ENCODE measurements around the gene TRPM5. TPM values are rescaled to one million over a fixed set of nuclear protein-coding genes. Genes with fewer than 3 reads are reported as not detected.

Gene TRPM5
- total RNA-seq, 2 experiments from 2014 or later = not detected

DNA sequence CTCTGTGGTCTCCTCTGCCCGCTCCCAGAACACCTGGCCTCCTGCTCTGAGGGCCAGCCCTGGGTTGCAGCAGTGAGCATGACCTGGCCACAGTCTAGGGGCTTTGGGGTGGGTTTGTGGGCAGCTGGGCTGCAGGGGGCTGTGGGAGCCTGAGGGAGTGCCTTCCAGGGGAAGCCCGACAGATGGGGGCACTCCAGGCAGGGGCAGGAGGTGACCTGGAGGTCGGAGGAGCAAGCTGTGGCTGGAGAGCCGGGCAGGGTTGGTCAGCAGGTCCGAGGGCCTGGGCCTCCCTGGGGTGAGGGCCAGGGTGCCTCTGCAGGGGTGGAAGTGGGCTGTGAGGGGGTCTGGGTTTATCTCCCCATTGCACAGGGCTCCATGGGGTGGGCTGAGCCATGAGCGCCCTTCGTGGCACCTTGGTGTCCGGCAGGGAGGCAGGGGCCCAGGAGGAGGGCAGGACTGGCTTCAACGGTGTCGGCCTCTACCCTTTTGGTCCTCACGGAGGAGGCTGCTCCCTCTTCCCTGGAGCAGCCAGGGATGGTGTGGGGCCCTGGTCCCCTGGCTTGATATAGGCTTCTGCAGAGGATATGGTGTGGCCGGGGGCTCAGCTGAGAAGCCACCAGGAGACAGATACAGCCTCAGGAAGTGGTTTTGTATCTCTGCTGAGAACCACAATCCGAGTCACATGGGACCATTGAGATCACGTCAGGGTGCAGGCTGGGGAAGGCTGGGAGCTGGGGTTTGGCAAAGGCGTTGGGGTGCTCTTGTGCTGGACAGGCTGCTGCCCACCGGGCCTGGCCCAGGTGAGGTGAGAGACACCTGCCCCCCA lies 22.8 kb upstream of the TRPM5 start:
- H3K36me3 Mint-ChIP-seq (ENCODE audit: low read depth) = peaks cover 2% of the 10 kb centered on the region
- no peaks in the 10 kb centered on the region for H3K9me3 Mint-ChIP-seq (ENCODE audit: insufficient read depth)
- H3K27ac Mint-ChIP-seq = peak overlapping the region; percentile 66
- H3K4me3 Mint-ChIP-seq = peak overlapping the region; percentile 50
- peak; percentile 87 for DNase-seq
- ChIA-PET POLR2A (no interaction called here), CTCF (interaction anchor here (1.0 to 2.6 kb wide), 7 partner anchors 64 to 426 kb away, joined by 3 to 6 read pairs (median 4); partner anchors contain the start of gene TSSC4)
- H3K27me3 Mint-ChIP-seq (ENCODE audit: low read depth) = peaks cover 6% of the 10 kb centered on the region
- ATAC-seq = peak; percentile 96
- H3K4me1 Mint-ChIP-seq (ENCODE audit: low read depth) = peaks cover 57% of the 10 kb centered on the region

DNA sequence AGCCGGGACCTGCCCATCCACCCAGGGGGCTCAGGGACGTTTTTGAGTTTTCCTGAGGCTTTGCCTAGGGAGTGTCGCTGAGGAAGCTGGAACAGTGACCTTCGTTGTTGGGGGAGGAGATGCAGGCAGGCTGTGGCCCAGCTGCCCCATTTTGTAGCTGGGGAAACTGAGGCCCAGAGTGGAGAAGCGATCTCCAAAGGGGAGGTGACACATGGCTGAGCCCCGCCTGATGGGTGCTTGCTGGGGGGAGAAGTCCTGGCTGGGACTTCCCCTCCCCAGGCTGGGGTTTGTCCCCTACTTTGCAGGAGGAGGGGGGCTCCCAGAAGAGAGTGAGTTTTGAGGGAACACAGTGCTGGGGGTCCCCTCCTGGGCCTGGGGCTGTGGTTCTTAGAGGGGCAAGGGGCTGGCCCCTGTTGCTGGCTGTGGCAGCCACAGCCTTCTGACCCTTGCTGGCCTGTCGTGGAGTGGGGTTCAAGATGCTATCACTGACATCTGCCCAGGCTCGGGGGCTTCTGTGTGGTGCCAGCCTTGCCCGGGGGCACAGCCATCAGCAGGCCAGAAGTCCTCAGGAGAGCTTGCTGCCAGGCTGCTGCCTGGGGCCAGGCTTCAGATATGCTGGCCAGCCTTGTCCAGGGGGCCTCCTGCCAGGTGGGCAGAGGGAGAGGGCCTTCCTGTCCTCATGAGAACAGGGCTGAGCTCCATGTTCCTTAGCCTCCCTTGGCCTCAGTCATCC lies 21.9 kb upstream of the TRPM5 start:
- CTCF ChIA-PET = interaction anchor here (0.8 to 1.7 kb wide), 4 partner anchors 44 to 422 kb away, joined by 3 to 6 read pairs (median 4); partner anchors contain the start of gene TSSC4
- Mint-ChIP-seq H3K4me1 (ENCODE audit: low read depth) (peaks cover 57% of the 10 kb centered on the region), H3K9me3 (ENCODE audit: insufficient read depth) (no peaks in the 10 kb centered on the region), H3K36me3 (ENCODE audit: low read depth) (peaks cover 2% of the 10 kb centered on the region), H3K27ac (peak overlapping the region; percentile 66), H3K27me3 (ENCODE audit: low read depth) (peaks cover 6% of the 10 kb centered on the region), H3K4me3 (peak overlapping the region; percentile 50)
- DNase-seq = no peak
- POLR2A ChIA-PET = interaction anchor here (0.6 kb wide), 1 partner anchor 88 kb away, joined by 3 read pairs; no protein-coding TSS in a partner anchor
- ATAC-seq = no peak

DNA sequence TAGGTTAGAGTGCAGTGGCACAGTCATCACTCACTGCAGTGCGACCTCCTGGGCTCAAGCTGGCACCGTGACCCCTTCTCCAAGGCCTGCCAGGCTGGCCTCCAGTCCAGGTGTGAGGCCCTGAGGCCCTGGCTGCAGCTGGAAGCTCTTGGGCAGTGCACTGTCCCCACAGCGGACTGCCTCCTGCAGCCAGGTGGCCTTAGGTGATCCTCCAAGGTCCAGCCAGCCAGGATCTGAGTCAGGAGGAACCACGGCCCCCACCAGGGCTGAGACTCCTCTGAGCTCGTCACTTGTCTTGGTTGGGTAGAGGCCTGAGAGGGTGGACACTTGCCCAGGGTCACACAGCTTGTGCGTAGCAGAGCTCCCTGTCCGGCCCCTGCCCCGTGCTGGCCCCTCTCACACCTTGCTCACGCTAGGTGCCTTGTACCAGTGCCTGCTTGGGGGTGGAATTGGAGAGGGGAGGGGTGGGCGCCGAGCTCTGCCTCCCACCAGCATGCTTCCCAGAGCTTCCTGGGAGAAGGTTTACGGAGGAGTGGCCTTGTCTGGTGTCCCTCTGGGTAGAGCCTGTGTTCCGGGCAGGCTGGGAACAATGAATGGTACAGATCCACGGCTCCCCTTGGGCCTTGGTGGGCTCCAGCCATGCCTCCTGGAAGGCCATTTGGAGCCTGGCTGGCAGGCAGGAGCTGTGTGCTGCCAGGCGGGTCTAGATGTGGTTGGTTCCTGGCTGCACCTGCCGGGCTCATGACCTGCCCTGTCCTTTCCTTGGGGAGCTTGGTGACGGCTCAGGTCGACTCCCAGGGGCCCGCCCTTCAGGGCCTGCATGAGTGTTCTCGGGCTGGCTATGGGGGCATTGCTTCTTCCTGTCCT lies 21.1 kb upstream of the TRPM5 start:
- H3K9me3 Mint-ChIP-seq (ENCODE audit: insufficient read depth) = no peaks in the 10 kb centered on the region
- H3K4me1 Mint-ChIP-seq (ENCODE audit: low read depth) = peaks cover 64% of the 10 kb centered on the region
- ChIA-PET POLR2A (interaction anchor here (0.7 kb wide), 1 partner anchor 222 kb away, joined by 4 read pairs; no protein-coding TSS in a partner anchor), CTCF (interaction anchor here (0.8 to 1.7 kb wide), 4 partner anchors 43 to 422 kb away, joined by 3 to 6 read pairs (median 4); no protein-coding TSS in a partner anchor)
- H3K27me3 Mint-ChIP-seq (ENCODE audit: low read depth) = peaks cover 6% of the 10 kb centered on the region
- H3K4me3 Mint-ChIP-seq = no peak overlapping the region
- ATAC-seq (no peak), DNase-seq (no peak)
- H3K36me3 Mint-ChIP-seq (ENCODE audit: low read depth) = peaks cover 2% of the 10 kb centered on the region
- no peak overlapping the region for H3K27ac Mint-ChIP-seq

DNA sequence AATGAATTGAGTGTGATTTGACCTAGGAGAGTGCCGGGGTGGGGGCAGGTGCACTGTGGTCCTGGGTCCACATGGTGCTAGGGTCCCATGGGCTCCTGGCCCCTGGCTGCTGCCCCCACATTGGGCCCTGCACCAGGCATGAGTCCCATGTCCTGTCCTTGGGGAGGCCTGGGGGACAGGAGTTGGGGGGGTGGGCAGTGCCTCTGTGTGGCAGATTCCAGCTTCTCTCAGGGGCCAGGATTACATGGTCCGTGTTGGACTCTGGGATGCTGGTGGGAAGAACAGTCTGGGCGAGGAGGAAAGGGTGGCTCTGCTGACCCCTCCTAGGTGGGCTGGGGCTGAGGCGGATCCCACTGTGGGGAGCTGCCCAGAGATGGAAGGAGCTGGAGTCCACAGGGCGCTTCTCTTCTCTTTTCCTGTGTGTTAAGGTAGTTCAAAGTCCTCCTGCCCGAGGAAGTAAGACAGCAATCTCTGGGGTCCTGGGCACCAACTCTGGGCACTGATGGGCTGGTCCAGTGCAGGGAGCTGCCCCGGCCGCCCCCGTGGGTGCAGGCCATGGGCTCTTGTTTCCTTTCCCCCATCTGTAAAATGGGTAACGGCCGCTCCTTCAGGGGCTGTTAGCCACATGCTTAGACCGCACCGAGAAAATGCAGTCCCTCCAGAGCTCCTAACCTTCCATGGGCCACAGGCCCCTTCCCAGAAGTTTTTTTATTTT lies 20.3 kb upstream of the TRPM5 start:
- H3K4me1 Mint-ChIP-seq (ENCODE audit: low read depth) = peaks cover 68% of the 10 kb centered on the region

DNA sequence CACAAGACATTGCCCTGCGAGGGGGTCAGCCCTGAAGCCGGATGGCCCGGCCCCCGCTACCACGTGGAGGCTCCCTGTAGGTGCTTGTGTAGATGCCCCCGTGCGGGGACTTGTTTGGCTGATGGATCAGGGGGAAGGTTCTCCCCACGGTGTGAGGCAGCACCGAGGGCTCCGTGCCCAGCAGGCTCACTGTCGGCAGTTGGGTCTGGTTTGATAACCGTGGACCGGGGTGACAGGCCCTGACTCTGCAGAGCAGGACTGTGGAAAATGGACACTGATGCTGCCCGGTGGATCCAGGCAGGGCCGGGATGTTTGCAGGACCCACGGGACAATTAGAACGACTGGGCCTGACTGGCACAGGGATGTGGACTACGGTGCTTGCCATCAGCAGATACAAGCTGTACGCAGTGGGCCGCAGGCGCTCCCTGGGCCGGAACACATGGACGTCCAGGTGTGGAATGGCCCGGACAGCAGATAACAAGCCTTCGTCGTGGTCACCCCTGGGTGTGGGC lies 19.5 kb upstream of the TRPM5 start:
- ChIA-PET CTCF (no interaction called here), POLR2A (no interaction called here)
- H3K27me3 Mint-ChIP-seq (ENCODE audit: low read depth) = peaks cover 3% of the 10 kb centered on the region
- H3K27ac Mint-ChIP-seq = no peak overlapping the region
- no peaks in the 10 kb centered on the region for H3K9me3 Mint-ChIP-seq (ENCODE audit: insufficient read depth)
- ATAC-seq = no peak
- H3K4me3 Mint-ChIP-seq = no peak overlapping the region
- H3K36me3 Mint-ChIP-seq (ENCODE audit: low read depth) = peaks cover 2% of the 10 kb centered on the region
- H3K4me1 Mint-ChIP-seq (ENCODE audit: low read depth) = peaks cover 69% of the 10 kb centered on the region
- no peak for DNase-seq

More for the DNA sequence above, 20.3 kb upstream of the TRPM5 start:
- POLR2A ChIA-PET = interaction anchor here (0.6 to 0.7 kb wide), 2 partner anchors 222 to 438 kb away, joined by 3 to 4 read pairs; no protein-coding TSS in a partner anchor
- peaks cover 2% of the 10 kb centered on the region for H3K36me3 Mint-ChIP-seq (ENCODE audit: low read depth)
- H3K4me3 Mint-ChIP-seq = no peak overlapping the region
- H3K27ac Mint-ChIP-seq = no peak overlapping the region
- peaks cover 6% of the 10 kb centered on the region for H3K27me3 Mint-ChIP-seq (ENCODE audit: low read depth)
- DNase-seq (no peak), ATAC-seq (no peak)
- CTCF ChIA-PET = interaction anchor here (1.2 to 1.7 kb wide), 2 partner anchors 68 to 423 kb away, joined by 6 read pairs; no protein-coding TSS in a partner anchor
- H3K9me3 Mint-ChIP-seq (ENCODE audit: insufficient read depth) = no peaks in the 10 kb centered on the region

DNA sequence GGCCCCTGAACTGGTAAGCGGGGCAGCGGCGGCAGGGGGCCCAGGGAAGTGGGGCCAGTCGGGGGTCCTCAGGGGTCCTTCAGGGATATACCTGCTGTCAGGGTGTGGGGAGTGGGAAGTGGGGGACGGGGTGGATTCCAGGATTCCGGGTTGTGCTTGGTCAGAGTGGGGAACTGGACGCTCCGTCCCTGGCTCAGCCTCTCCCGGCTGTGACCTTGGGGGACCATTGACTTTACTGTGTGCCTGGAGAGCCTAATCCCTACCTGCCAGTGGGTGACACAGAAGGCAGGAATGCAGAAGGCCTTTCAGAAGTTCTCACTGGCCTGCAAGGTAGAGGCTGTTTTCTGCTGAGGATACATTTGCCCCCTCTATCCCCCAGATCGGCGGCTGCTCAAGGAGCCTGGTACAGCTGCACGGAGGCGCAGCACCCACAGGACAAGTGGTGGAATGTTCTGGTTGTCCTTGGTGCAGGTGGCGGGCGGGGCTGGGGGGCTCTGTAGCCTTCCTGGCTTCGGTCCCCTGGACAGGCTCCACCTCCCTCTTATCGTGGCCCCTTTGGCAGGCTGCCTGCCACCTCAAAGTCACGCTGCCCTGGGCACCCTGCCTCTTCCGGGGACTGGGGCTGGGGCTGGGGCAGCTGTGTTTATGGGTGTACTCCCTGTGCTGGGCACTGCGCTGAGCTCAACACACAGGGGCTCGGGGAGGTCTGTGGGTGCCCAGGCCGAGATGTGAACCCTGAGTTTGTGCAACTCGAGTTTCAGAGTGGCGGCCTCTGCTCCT lies 18.9 kb upstream of the TRPM5 start:
- ChIA-PET POLR2A (no interaction called here), CTCF (no interaction called here)
- DNase-seq = no peak
- H3K27me3 Mint-ChIP-seq (ENCODE audit: low read depth) = no peaks in the 10 kb centered on the region
- no peaks in the 10 kb centered on the region for H3K36me3 Mint-ChIP-seq (ENCODE audit: low read depth)
- H3K4me1 Mint-ChIP-seq (ENCODE audit: low read depth) = peaks cover 66% of the 10 kb centered on the region
- no peaks in the 10 kb centered on the region for H3K9me3 Mint-ChIP-seq (ENCODE audit: insufficient read depth)
- H3K4me3 Mint-ChIP-seq = no peak overlapping the region
- ATAC-seq = no peak
- H3K27ac Mint-ChIP-seq = no peak overlapping the region

DNA sequence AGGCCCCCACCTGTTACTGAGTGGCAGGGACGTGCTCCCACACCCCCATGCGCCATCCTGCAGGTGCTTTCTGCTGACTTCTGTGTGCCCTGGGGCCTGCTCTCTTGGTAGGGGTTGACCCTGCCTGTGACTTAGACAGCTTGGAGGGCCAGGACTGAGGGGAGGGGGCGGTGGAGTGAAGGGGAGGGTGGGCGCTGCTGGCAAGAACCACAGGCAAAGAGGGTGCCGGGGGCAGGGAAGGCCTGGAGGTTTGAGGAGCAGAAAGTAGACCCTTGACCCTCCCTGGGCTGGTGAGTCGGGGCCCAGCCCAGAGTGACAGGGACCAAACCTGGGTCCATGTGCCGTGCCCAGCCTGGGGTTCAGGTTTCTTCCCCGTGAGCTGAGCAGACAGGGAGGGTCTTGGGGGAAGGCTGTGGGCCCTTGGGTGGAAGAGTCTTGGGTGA lies 18.2 kb upstream of the TRPM5 start:
- CTCF ChIA-PET = no interaction called here
- POLR2A ChIA-PET = no interaction called here
- no peaks in the 10 kb centered on the region for H3K9me3 Mint-ChIP-seq (ENCODE audit: insufficient read depth)
- H3K4me3 Mint-ChIP-seq = no peak overlapping the region
- no peaks in the 10 kb centered on the region for H3K27me3 Mint-ChIP-seq (ENCODE audit: low read depth)
- peaks cover 60% of the 10 kb centered on the region for H3K4me1 Mint-ChIP-seq (ENCODE audit: low read depth)
- no peaks in the 10 kb centered on the region for H3K36me3 Mint-ChIP-seq (ENCODE audit: low read depth)
- no peak overlapping the region for H3K27ac Mint-ChIP-seq
- ATAC-seq (no peak), DNase-seq (no peak)

DNA sequence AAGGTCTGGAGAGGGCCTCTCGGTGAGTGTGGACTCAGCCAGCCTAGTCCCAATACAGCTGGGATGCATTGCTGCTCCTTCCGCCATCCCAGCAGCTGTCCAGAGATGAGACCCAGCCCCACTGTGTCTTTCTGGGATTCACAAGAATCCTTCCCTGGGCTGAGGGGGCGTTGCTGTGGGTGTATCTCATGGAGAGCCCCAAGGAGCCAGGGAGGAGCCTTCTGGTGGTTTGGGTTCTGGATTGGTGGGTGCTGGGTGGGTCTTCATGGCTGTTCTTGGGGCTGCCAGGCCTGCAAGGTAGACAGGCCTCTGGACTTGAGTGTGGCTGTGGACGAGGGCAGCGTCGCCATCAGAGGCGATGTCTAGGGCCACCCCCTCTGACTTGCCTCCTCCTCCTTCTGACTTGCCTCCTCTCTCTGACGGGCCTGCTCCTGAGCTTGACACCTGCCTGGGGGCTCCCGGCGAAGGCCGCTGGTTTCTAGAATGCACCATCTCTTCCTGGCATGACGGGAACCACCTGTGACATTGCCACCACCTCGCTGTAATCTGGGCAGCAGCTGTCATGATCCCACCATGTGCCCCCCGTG lies 17.7 kb upstream of the TRPM5 start:
- no peak for ATAC-seq
- H3K36me3 Mint-ChIP-seq (ENCODE audit: low read depth) = no peaks in the 10 kb centered on the region
- CTCF ChIA-PET = no interaction called here
- POLR2A ChIA-PET = no interaction called here
- H3K27me3 Mint-ChIP-seq (ENCODE audit: low read depth) = no peaks in the 10 kb centered on the region
- H3K9me3 Mint-ChIP-seq (ENCODE audit: insufficient read depth) = no peaks in the 10 kb centered on the region
- no peak for DNase-seq
- no peak overlapping the region for H3K4me3 Mint-ChIP-seq
- peaks cover 55% of the 10 kb centered on the region for H3K4me1 Mint-ChIP-seq (ENCODE audit: low read depth)
- H3K27ac Mint-ChIP-seq = no peak overlapping the region

DNA sequence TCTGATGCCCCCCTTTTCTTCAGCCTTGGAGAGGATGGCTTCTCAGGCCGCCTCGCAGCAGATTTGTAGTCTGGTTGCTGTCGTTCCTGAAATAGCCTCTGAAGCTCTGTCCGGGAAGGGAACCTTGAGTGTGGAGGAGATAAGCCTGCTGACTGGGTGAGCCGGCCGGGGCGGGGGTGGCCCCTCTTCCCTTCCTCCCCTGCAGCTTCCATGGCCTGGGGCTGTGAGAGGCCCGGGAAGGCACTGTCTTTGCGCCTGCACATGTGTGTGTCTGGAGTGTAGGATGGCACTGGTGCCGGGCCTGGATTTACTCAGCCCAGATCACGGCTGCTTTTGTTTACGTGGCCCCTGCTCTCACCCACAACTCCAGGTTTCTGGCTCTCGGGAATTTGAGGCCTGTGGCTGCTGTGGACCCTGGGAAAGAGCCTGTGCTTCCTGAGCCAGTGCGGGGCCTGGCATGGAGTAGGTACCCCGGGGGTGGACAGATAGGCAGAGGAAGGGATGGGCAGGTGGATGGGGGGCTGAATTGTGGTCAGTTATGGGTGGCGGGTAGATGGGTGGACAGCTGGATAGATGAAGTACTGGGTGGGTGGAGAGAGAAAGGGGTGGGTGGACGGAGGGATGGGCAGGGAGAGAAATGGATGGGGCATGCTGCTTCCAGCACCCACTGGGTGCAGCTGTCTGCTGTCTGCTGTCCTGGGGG lies 17.1 kb upstream of the TRPM5 start:
- Mint-ChIP-seq H3K36me3 (ENCODE audit: low read depth) (no peaks in the 10 kb centered on the region), H3K27ac (no peak overlapping the region)
- POLR2A ChIA-PET = no interaction called here

More for the DNA sequence above, 17.1 kb upstream of the TRPM5 start:
- DNase-seq = no peak
- Mint-ChIP-seq H3K4me3 (no peak overlapping the region), H3K4me1 (ENCODE audit: low read depth) (peaks cover 48% of the 10 kb centered on the region), H3K27me3 (ENCODE audit: low read depth) (no peaks in the 10 kb centered on the region), H3K9me3 (ENCODE audit: insufficient read depth) (no peaks in the 10 kb centered on the region)
- CTCF ChIA-PET = no interaction called here
- no peak for ATAC-seq

Measured in activated CD8-positive, alpha-beta T cell treated with anti-CD3 and anti-CD28 coated beads, Interleukin-2, amount 10 ng/mL, durations not matched to agents 7 days and 5 days (primary cell).